GM21367 (cell line): ENCODE results near the gene MUC13.

Source experiments
- ATAC-seq: cut with Tn5 transposase; IDR thresholded peaks from one replicate; pipeline ENCODE4 v1.9.1; 2021; ENCODE audit not compliant: unreplicated experiment

Gene MUC13

GRCh38 chr3:124904835-124905492 is 29.6 kb downstream of the MUC13 start:
- ATAC-seq, result no peak

- no peak for ATAC-seq
Measured at GRCh38 chr3:124903896-124904834, 30.4 kb downstream of the MUC13 start.

GRCh38 chr3:124896824-124897526 is 37.6 kb downstream of the MUC13 start:
- ATAC-seq, result no peak

GRCh38 chr3:124895756-124896155 is 38.8 kb downstream of the MUC13 start:
- no peak for ATAC-seq

GRCh38 chr3:124893526-124893925 is 41.0 kb downstream of the MUC13 start:
- no peak for ATAC-seq

- ATAC-seq, result no peak
Measured at GRCh38 chr3:124890573-124891190, 43.9 kb downstream of the MUC13 start.

- ATAC-seq, result no peak
Measured at GRCh38 chr3:124888482-124889441, 45.8 kb downstream of the MUC13 start.

- ATAC-seq, result no peak
Measured at GRCh38 chr3:124887932-124888298, 46.6 kb downstream of the MUC13 start.

GRCh38 chr3:124887177-124887931 is 47.2 kb downstream of the MUC13 start, which contains the start of gene ITGB5:
TSS of gene ITGB5 (minus strand) at chr3:124887365. CDS start at chr3:124887000, 365 bp downstream.
- ATAC-seq, result no peak

- no peak for ATAC-seq
Measured at GRCh38 chr3:124886168-124887056, 48.1 kb downstream of the MUC13 start.

- no peak for ATAC-seq
Measured at GRCh38 chr3:124885466-124886167, 48.9 kb downstream of the MUC13 start.

- ATAC-seq, result no peak
Measured at GRCh38 chr3:124884474-124885101, 50.0 kb downstream of the MUC13 start.

- no peak for ATAC-seq
Measured at GRCh38 chr3:124883766-124884473, 50.6 kb downstream of the MUC13 start.

GRCh38 chr3:124882816-124883747 is 51.5 kb downstream of the MUC13 start:
- ATAC-seq, result no peak

GRCh38 chr3:124881976-124882697 is 52.4 kb downstream of the MUC13 start:
- no peak for ATAC-seq
